ENCODE results near the gene SH3PXD2A.

DNA sequence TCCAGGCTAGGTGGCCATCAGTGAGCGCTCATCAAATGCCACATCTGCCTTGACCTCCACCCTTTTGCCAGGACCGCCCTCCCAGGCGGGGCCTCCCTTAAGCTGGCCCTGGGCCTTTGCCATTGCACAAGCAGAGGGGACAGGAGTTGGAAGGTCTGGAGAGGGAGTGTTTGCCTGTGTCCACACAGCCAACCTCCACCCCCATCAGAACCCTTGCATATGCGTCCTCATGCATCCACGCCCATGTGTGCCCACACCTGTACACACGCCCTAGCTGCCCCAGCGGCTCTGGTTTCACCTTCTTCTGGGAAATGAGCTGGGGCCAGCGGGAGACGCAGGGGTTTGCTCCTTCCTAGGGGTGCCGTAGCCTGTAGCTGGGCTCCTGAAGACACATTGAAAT, 297.9 kb downstream of the SH3PXD2A start:
- TF ChIP-seq, protein P1, sequence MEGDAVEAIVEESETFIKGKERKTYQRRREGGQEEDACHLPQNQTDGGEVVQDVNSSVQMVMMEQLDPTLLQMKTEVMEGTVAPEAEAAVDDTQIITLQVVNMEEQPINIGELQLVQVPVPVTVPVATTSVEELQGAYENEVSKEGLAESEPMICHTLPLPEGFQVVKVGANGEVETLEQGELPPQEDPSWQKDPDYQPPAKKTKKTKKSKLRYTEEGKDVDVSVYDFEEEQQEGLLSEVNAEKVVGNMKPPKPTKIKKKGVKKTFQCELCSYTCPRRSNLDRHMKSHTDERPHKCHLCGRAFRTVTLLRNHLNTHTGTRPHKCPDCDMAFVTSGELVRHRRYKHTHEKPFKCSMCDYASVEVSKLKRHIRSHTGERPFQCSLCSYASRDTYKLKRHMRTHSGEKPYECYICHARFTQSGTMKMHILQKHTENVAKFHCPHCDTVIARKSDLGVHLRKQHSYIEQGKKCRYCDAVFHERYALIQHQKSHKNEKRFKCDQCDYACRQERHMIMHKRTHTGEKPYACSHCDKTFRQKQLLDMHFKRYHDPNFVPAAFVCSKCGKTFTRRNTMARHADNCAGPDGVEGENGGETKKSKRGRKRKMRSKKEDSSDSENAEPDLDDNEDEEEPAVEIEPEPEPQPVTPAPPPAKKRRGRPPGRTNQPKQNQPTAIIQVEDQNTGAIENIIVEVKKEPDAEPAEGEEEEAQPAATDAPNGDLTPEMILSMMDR (IDR thresholded peaks at IDR 0.05), result no peak
- no peak for TF ChIP-seq EP300 (IDR thresholded peaks at IDR 0.05)
